GM12864 (cell line): ENCODE results near the gene PON2.

Experiments
- DNase-seq: peaks from one replicate; pipeline ENCODE4 v3.0.0-alpha.2; 2011; ENCODE audit warnings: low read depth
- H3K4me3 ChIP-seq: 2 replicates; pipeline ENCODE4 v1.5.1; 2011; ENCODE audit warnings: mild to moderate bottlenecking, low read depth, low read length, control low read depth
- CTCF ChIP-seq: IDR thresholded peaks from 2 replicates; pipeline ENCODE4 v1.5.1; 2011; ENCODE audit warnings: low read depth, mild to moderate bottlenecking, moderate library complexity, low read length, control low read depth, inconsistent platforms; ENCODE audit errors: missing control alignments

PON2 gene

GRCh38 chr7:95405800-95406199 lies 29.0 kb downstream of the PON2 start:
- TF ChIP-seq CTCF = no peak
- H3K4me3 ChIP-seq = no peak overlapping the region
- no peak for DNase-seq

GRCh38 chr7:95405208-95405607 lies 29.6 kb downstream of the PON2 start:
- TF ChIP-seq CTCF = no peak
- DNase-seq = no peak
- no peak overlapping the region for H3K4me3 ChIP-seq

- no peak for TF ChIP-seq CTCF
- DNase-seq = no peak
Observed at GRCh38 chr7:95404316-95404865, 30.4 kb downstream of the PON2 start.

GRCh38 chr7:95398155-95398940 lies 36.5 kb downstream of the PON2 start:
- no peak overlapping the region for H3K4me3 ChIP-seq
- DNase-seq = no peak
- no peak for TF ChIP-seq CTCF

More at GRCh38 chr7:95404316-95404865, 30.4 kb downstream of the PON2 start:
- no peak overlapping the region for H3K4me3 ChIP-seq

- no peak for DNase-seq
- TF ChIP-seq CTCF = no peak
- H3K4me3 ChIP-seq = no peak overlapping the region
Observed at GRCh38 chr7:95397381-95397780, 37.4 kb downstream of the PON2 start.

- H3K4me3 ChIP-seq = peak within 1 kb of the TSS; percentile 47
Observed at GRCh38 chr7:95396136-95397032, 38.4 kb downstream of the PON2 start, which contains the start of gene PON3. TSS of gene PON3 (minus strand) at chr7:95396375. CDS start at chr7:95396350, 25 bp downstream.

More at GRCh38 chr7:95396136-95397032, 38.4 kb downstream of the PON2 start, which contains the start of gene PON3:
- peak; percentile 53 for TF ChIP-seq CTCF
- DNase-seq = no peak
